WI38 (cell line): ENCODE data around the gene INO80C.
"Not testable (repeated sequence)": the region's sequence is repeated elsewhere in the genome, so short reads cannot be mapped to it uniquely, and the experiment has no call there.

Experiments
- H3K4me3 ChIP-seq: 2 replicates; pipeline ENCODE4 v1.5.1; 2011; ENCODE audit warnings: low read depth, mild to moderate bottlenecking, control low read depth, low read length
- TF ChIP-seq, protein P1 (sequence below): IDR thresholded peaks from 2 replicates; pipeline ENCODE4 v1.5.1; 2012; ENCODE audit warnings: low read depth, mild to moderate bottlenecking, control low read depth, low read length

The INO80C gene

DNA sequence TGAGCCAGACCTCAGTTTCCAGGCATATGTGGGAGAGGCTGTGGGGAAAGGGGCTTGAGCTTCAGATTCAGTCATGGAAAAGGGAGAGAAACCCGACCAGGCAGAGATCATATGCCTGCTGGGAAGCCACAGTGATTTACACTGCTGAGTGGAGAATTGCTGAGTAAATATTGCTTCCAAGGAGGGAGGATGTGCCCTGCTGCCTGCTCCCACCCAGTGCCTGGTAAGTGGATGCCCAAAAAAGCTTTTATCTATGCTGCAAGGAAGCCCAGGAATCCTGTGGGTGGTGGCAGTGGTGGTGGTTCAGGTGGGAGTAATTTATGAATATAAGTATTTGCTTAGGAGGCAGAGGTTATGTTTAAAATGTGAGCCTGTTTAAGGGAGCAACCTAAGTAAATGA lies 39.5 kb downstream of the INO80C start:
- TF ChIP-seq, protein P1, sequence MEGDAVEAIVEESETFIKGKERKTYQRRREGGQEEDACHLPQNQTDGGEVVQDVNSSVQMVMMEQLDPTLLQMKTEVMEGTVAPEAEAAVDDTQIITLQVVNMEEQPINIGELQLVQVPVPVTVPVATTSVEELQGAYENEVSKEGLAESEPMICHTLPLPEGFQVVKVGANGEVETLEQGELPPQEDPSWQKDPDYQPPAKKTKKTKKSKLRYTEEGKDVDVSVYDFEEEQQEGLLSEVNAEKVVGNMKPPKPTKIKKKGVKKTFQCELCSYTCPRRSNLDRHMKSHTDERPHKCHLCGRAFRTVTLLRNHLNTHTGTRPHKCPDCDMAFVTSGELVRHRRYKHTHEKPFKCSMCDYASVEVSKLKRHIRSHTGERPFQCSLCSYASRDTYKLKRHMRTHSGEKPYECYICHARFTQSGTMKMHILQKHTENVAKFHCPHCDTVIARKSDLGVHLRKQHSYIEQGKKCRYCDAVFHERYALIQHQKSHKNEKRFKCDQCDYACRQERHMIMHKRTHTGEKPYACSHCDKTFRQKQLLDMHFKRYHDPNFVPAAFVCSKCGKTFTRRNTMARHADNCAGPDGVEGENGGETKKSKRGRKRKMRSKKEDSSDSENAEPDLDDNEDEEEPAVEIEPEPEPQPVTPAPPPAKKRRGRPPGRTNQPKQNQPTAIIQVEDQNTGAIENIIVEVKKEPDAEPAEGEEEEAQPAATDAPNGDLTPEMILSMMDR = no peak
- no peak overlapping the region for H3K4me3 ChIP-seq

DNA sequence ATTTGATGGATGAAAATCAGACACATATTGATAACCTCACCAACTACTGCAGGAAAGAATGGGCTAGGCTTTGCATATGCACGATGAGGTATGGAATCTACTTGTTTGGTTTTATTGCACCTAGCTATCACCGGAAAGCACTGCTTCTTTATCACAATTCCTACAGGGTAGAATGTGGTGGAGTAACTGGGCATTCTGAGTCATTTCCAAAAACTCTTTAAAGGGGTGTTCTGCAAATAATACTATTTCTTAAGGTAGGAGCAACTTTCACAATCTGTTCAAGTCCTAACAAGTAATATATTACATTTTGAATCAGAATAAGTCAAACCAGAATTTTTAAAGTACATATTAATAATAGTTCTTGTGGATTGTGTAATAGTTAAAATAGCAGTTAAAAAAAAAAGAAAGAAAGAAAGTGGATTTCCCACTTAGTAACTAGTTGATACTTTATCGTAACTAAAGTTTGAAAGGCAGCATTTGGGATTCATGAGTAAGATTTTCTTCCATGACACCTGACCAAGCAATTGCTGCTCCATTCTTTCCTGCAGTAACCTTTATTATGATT lies 40.5 kb downstream of the INO80C start:
- TF ChIP-seq, protein P1 = no peak
- no peak overlapping the region for H3K4me3 ChIP-seq

DNA sequence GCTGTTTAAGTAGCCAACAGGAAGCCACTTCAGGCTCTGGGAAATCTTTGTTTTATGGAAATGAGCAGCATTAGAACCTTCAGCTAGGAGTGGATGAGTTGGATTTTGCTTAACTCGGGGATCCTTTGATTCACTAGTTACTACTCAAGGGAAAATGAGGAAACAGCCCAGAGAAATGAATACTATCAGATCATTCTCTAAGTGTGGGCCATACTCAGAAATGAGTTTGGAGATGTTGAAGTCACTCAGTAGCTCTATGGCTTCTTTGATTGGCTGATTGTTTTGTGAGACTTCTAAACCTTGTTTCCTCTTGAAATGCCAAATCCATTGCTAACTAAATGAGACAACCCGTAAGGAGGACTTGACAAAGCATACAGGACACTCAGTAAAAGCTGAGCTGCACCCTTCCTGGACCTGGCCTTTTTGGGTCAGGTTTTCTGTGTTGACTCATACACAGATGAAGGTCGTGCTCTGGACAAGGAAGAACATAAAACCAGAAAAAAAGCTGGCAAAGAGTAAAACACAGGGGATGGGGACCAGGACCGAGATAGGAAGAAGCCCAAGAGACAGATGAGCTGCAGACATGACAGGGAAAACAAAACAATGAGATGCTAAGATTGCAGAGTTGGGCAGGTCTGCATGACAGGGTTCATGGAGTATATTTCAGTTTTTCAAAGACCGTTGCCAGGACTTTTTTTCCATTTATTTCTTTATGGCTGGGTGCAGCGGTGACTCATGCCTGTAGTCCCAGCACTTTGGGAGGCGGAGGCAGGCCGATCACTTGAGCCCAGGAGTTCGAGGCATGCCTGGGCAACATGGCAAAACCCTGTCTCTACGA lies 41.6 kb downstream of the INO80C start:
- H3K4me3 ChIP-seq = no peak overlapping the region
- TF ChIP-seq, protein P1 = no peak

DNA sequence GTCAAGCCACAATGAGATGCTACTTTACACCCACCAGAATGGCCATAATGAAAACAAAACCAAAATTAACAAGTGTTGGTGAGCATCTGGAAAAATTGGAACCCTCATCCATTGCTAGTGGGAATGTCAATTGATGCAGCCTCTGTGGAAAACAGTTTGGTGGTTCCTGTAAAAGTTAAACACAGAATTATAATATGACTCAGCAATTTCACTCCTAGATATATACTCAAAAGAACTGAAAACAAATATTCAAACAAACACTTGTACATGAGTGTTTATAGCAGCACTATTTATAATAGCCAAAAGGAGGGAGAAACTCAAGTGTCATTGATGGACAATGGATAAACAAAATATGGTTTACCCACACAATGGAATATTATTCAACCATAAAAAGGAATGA lies 43.0 kb downstream of the INO80C start:
- TF ChIP-seq, protein P1 = no peak
- no peak overlapping the region for H3K4me3 ChIP-seq

DNA sequence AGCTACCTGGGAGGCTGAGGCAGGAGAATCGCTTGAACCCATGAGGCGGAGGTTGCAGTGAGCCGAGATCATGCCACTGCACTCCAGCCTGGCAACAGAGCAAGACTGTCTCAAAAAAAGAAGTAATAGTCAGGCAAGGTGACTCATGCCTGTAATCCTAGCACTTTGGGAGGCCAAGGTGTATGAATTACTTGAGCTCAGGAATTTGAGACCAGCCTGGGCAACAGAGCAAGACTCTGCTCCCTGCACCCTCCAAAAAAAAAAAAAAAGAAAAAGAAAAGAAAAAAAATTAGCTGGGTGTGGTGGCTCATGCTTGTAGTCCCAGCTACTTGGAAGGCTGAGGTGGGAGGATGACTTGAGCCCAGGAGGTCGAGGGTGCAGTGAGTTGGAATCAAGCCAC lies 44.7 kb downstream of the INO80C start:
- not testable (repeated sequence) for H3K4me3 ChIP-seq

DNA sequence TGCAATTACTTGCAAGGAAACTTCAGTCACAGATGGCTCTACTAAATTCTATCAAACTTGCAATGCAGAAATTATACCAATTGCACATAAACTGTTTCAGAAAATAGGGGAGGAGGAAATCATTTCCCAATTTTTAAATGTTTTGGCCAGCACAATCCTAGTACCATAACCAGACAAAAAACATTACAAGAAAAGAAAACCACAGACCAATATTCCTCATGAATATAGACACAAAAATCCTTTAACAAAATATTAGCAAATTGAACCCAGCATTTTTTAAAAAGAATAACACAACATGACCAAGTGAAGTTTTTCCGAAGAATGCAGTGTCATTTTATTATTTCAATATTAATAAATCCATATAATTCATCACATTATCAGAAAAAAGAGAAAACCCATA lies 45.8 kb downstream of the INO80C start:
- H3K4me3 ChIP-seq = no peak overlapping the region
- TF ChIP-seq, protein P1 = no peak

DNA sequence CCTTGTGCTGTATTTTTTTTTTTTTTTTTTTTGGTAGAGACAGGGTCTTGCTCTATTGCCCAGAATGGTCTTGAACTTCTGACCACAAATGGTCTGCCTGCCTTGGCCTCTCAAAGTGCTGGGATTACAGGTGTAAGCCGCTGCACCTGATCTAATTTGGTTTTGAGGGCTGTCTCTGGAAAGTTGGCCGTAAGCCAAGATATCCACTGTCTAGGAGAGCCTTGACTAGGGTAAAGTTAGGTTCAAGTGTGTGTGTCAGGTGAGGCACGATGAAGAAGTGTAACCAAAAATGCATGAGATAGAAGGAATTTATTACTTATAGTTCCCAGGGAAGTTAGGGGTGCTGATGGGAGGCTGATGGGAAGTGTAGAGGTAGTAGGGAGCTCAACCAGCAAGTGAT lies 46.7 kb downstream of the INO80C start:
- TF ChIP-seq, protein P1 = no peak
- H3K4me3 ChIP-seq = no peak overlapping the region
